Ovary (tissue), 9 donors: ENCODE data around the gene KBTBD12. TPM values are rescaled to one million over a fixed set of nuclear protein-coding genes. Genes with fewer than 3 reads are reported as not detected.

Source experiments
- DNase-seq, 5 donors: peaks; one replicate each; pipeline ENCODE4 v3.0.0-alpha.2; 2019 to 2020
- H3K27ac ChIP-seq, 2 donors: fragments of 200-600 bp; one replicate each; pipeline versions ENCODE4 v1.5.1 to v1.8.0; 2019 to 2022
- H3K27me3 ChIP-seq: fragments of 200-600 bp; one replicate; pipeline ENCODE4 v1.8.0; 2022
- H3K36me3 ChIP-seq: fragments of 200-600 bp; sonication (generic); one replicate; pipeline ENCODE4 v1.5.1; 2019
- H3K4me1 ChIP-seq: one replicate; pipeline ENCODE4 v1.8.1; 2013; ENCODE audit warnings: mild to moderate bottlenecking, moderate library complexity; ENCODE audit not compliant: insufficient read depth
- H3K4me3 ChIP-seq: fragments of 200-600 bp; sonication (generic); one replicate; pipeline ENCODE4 v1.5.1; 2017
- H3K9me3 ChIP-seq, 2 donors: fragments of 200-600 bp in 1 of 2; sonication (generic) in 1 of 2; one replicate each; pipeline versions ENCODE4 v1.5.1 to v1.8.1; 2013 to 2019; ENCODE audit warnings: mild to moderate bottlenecking in 1 of 2, moderate library complexity in 1 of 2
- CTCF ChIP-seq, 3 donors: fragments of 450-650 bp in 2 of 3; fragments of 200-600 bp in 1 of 3; IDR thresholded peaks; one replicate each; pipeline versions ENCODE4 v1.5.1 to v1.8.0; 2016 to 2022; ENCODE audit warnings: antibody characterized with exemption in 3 of 3, mild to moderate bottlenecking in 1 of 3
- EP300 ChIP-seq: sonication (generic); formaldehyde crosslinking; IDR thresholded peaks from one replicate; pipeline ENCODE4 v1.6.1; 2017; ENCODE audit warnings: antibody characterized with exemption
- POLR2A ChIP-seq: fragments of 450-650 bp; IDR thresholded peaks from one replicate; pipeline ENCODE4 v1.6.1; 2017; ENCODE audit warnings: antibody characterized with exemption, mild to moderate bottlenecking, moderate library complexity
- WGBS, 3 donors: extraction: QIAGEN DNeasy Blood & Tissue Kit in 1 of 3; methylation state at CpG; one replicate each; pipeline versions ENCODE4 v1.1.5 to v1.1.7; 2013 to 2017; 5-methylcytosine and 5-hydroxymethylcytosine counted together
- intact Hi-C, 4 donors: fragments of 100-400 bp; cut with DNase I; formaldehyde crosslinking; loops; one replicate each; pipeline versions ENCODE4 v1.11.0 to v1.15.1; 2022 to 2023
- polyA plus RNA-seq, 2 donors: library from polyadenylated mRNA; stranded (reverse); fragments of 200-250 nt in 1 of 2; fragments of 350-450 nt in 1 of 2; fragmentation: Illumina TruSeq in 1 of 2; extraction: RNeasy Lipid Tissue Mini Kit (QIAGEN cat#74804) in 1 of 2; gene quantifications; one replicate each; pipeline ENCODE4 v1.2.3, GENCODE V29; 2013 to 2014
- total RNA-seq, 7 donors: library from RNA; depleted of rRNA in 2 of 7; stranded (reverse); fragments of >200 nt in 2 of 7; fragmentation: NEBNext Ultra II Directional in 3 of 7; extraction: Animal tissue kit (Norgen Biotek cat#: 25700) in 3 of 7; gene quantifications; one replicate each; pipeline versions ENCODE4 v1.1.0 to v1.2.4, GENCODE V29; 2016 to 2023
- donor health status: DM: no; HTN: no; CAD: no; lungs with moderate emphysema.
- donor health status: DM: no; HTN: no; CAD: no.
- donor health status: Bipolar disorder and iron deficiency.
- donor health status: DM: yes; HTN: yes; CAD: no.
- donor health status: DM: no; HTN: no; CAD: no.
- donor health status: DM: yes; HTN: yes; CAD: no.

Gene KBTBD12
- total and polyA plus RNA-seq, 9 donors: 0.12 to 1.1 (median 0.42) TPM; not detected in 2

GRCh38 chr3:128012050-128012449 lies 97.0 kb downstream of the KBTBD12 start:
- WGBS, 3 donors: 92 to 96% (median 92%) methylated on average over 14 of the region's 14 CpGs
- Histone ChIP-seq H3K36me3 (no peaks in the 10 kb centered on the region), H3K4me3 (no peak overlapping the region), H3K27me3 (no peaks in the 10 kb centered on the region), H3K27ac (no peak overlapping the region), H3K9me3 (no peaks in the 10 kb centered on the region), H3K4me1 (no peaks in the 10 kb centered on the region)
- DNase-seq: no peak
- intact Hi-C loops: no loop called here
- TF ChIP-seq CTCF (IDR thresholded peaks at IDR 0.05): no peak
- TF ChIP-seq EP300: no peak
- no peak for TF ChIP-seq POLR2A

GRCh38 chr3:128014548-128014947 lies 99.5 kb downstream of the KBTBD12 start:
- Histone ChIP-seq H3K27ac (no peak overlapping the region), H3K4me3 (no peak overlapping the region), H3K4me1 (no peaks in the 10 kb centered on the region), H3K36me3 (no peaks in the 10 kb centered on the region), H3K9me3 (no peaks in the 10 kb centered on the region), H3K27me3 (no peaks in the 10 kb centered on the region)
- DNase-seq: no peak
- 95 to 96% (median 95%) methylated on average over 3 of the region's 3 CpGs for WGBS, 3 donors
- TF ChIP-seq EP300 (no peak), POLR2A (no peak), CTCF (IDR thresholded peaks at IDR 0.05) (no peak)
- intact Hi-C loops: no loop called here

- Histone ChIP-seq H3K4me1 (no peaks in the 10 kb centered on the region), H3K27me3 (no peaks in the 10 kb centered on the region), H3K4me3 (no peak overlapping the region), H3K36me3 (no peaks in the 10 kb centered on the region), H3K9me3 (no peaks in the 10 kb centered on the region), H3K27ac (no peak overlapping the region)
- 82 to 93% (median 89%) methylated on average over 1 of the region's 1 CpG for WGBS, 3 donors
- TF ChIP-seq POLR2A (no peak), EP300 (no peak), CTCF (IDR thresholded peaks at IDR 0.05) (no peak)
- no peak for DNase-seq
- intact Hi-C loops: no loop called here
These were observed 101.5 kb downstream of the KBTBD12 start for GRCh38 chr3:128016502-128016901.

GRCh38 chr3:128021768-128022372 lies 106.8 kb downstream of the KBTBD12 start:
- WGBS, 3 donors: 73 to 83% (median 80%) methylated on average over 10 of the region's 10 CpGs
- intact Hi-C loops: no loop called here
- Histone ChIP-seq H3K36me3 (no peaks in the 10 kb centered on the region), H3K9me3 (no peaks in the 10 kb centered on the region), H3K27me3 (no peaks in the 10 kb centered on the region), H3K4me1 (no peaks in the 10 kb centered on the region), H3K4me3 (no peak overlapping the region), H3K27ac (no peak overlapping the region)
- TF ChIP-seq CTCF (IDR thresholded peaks at IDR 0.05) (no peak), EP300 (no peak), POLR2A (no peak)
- no peak for DNase-seq
